HG03571 (cell line): ENCODE data around the gene TSSK6.

ENCODE experiments used
- ATAC-seq: cut with Tn5 transposase; IDR thresholded peaks from one replicate; pipeline ENCODE4 v1.9.1; 2021; ENCODE audit not compliant: unreplicated experiment

Gene TSSK6

DNA sequence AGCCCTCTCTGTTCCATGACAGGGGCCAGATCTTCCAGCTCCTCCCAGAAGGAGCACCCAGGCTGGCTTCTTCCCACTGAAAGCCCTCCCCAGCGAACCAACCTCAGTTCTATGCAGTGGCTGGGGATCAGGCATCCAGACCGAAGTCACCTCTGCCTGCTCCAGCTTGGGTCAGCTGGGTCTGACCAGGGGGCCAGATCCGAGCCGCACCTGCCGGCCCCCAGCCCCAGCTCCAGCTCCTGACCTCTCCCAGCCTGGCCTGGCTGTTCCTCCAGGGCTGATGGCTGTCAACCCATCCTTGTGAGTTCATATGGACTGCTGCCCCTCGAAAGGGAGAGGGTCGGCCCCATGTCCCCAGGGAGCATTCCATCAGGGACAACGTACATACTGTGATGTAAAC is 8.0 kb downstream of the TSSK6 start:
- no peak for ATAC-seq

DNA sequence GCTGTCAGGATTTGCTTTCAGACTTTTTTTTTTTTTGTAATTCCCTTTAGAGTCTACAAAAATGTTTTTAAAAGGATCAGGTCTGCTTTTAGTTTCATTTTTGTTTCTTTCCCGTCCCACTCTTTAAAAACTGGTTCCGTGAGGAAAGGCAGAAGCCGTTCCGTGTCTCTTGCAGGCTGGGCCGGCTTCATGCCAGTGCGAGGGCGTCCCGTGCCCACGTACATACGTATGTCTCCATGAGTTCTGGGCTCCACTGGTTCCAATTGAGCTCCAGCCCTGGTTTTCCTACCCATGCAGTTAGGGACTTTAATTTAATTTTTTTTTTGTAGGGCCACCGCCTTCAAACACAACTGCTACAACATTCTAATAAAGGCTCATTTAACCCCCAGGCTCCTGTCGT is 8.8 kb downstream of the TSSK6 start:
- ATAC-seq, result no peak

GRCh38 chr19:19505669-19506326 is 9.6 kb downstream of the TSSK6 start:
- no peak for ATAC-seq

DNA sequence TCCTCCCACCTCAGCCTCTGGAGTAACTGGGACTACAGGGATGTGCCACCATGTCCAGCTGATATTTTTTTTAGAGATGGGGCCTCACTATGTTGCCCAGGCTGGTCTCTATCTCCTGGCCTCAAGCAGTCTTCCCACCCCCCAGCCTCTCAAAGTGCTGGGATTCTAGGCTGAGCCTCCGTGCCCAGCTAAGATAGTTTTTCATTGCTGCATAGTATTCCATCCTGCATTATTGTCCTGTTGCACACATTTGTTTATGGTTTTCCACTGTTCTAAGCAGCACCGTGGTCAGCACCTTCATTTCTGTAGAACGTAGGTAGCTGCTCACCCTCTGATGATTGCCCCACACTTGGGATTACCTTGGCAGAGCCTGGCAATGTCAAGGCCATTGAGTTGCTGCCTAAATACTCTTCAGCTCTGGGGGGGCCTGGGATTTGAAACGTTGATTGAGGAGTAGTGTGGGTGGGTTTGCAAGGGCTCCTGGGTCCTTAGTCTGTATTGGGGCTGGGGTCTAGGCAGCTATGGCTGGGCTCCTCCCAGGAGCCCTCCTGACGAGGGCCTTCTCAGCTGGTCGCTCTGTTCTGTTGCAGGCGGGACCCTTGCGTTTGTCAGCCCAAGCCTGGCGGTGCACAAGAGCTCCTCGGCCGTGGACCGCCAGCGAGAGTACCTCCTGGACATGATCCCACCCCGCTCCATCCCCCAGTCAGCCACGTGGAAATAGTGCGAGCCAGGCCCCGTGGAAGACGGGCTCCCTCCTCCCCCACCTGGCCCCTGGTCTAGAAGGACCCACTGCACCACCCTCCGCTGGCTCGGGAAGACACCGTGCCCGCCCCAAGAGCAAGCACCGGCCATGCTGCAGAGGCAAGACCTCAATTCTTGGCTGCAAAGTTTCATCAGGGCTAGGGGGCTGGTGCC is 10.3 kb downstream of the TSSK6 start:
- ATAC-seq, result no peak

DNA sequence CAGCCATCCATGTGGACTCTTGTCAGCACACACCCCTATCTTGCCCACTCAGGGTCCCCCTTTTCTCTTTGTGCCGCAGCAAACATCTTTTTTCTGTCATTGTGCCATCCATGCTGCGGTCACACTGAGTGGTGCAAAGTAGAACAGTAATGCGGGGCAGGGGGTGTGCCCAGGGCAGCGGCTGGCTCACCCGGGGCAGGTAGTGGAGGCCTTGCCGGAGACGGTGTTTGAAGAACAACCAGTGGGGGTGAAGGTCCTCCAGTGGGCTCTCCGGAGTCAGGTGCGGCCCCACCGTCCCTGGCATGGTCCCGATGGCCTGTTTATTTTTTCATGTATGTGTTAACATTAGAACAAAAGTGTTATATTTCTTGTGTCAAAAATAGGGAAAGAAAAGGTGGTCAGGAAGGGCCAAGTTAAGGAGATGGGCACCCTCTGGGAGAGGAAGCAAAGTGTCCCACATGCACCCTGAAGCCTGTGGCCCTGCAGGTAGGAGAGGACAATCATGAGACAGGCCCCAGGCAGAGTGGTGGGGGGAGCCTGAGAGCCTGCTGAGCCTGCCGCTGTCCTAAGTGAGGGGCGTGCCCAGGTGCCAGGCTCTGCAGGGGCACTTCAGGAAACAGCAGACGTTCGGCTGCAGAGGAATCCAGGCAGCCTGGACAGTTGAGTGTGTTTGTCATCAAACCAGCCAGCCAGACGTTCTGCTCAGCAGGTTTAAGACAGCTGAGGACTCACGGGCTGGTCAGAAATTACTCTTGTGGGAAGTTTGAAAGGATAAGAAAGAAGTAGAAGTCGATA is 12.3 kb downstream of the TSSK6 start:
- no peak for ATAC-seq

DNA sequence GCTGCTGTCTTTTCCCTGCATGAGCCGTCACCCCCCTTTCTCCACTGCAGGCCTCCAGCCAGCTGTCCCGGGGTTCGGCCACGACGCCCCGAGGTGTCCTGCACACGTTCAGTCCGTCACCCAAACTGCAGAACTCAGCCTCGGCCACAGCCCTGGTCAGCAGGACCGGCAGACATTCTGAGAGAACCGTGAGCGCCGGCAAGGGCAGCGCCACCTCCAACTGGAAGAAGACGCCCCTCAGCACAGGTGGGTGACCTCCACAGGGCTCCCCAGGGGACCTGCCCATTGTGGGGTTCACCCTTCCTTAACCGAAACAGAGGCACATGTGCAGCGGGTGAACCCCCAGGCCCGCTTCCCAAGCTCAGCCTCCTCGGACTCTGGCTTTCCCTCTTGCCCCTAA is 13.1 kb downstream of the TSSK6 start:
- no peak for ATAC-seq

- ATAC-seq, result no peak
Observed at GRCh38 chr19:19501798-19502197, 13.6 kb downstream of the TSSK6 start.

DNA sequence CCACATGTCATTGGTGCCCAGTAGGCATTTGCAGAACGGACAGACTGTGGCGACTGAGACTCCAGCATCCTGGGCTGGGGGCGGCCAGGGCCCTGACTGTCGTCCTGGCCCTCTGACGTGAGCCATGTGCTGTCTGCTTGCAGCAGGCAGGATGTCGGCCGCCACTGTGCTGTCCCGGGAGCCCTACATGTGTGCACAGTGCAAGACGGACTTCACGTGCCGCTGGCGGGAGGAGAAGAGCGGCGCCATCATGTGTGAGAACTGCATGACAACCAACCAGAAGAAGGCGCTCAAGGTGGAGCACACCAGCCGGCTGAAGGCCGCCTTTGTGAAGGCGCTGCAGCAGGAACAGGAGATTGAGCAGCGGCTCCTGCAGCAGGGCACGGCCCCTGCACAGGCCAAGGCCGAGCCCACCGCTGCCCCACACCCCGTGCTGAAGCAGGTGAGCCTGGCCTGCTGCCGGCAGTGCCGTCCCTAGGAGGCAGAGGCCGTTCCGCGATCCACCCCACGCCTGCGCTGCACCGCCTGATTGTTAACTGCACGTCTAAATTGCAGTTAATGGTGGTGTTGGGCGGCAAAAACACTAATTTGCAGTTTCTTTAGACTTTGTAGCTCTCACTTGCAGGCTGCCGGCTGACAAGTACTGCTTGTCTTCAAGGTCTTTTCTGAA is 14.2 kb downstream of the TSSK6 start:
- no peak for ATAC-seq

- ATAC-seq, result no peak
Observed at GRCh38 chr19:19499272-19499995, 15.9 kb downstream of the TSSK6 start.

DNA sequence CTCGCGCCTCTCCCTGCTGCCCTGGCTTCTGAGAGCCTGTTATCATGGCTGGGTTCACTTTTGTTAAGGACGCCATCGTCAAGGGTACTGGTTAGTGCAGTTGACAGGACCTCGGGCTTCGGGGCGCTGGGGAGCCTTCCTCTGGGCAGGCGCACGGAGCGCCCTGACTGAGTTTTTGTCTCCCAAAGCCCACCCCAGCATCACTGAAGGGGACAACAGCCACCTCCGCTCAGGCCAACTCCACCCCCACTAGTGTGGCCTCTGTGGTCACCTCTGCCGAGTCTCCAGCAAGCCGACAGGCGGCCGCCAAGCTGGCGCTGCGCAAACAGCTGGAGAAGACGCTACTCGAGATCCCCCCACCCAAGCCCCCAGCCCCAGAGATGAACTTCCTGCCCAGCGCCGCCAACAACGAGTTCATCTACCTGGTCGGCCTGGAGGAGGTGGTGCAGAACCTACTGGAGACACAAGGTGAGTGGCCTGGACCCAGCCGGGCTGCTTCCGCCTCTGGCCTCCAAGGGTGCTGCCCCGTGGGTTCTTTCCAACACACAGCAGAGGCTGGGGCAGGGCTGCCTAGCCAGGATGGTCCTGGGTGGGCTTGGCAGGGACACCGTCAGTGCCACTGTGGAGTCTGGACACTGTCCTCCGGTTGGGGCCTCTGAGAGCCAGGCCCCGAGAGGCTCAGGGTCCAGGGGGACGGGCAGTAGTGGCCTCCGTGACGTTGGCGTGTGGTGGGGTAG is 16.9 kb downstream of the TSSK6 start:
- ATAC-seq, result no peak

DNA sequence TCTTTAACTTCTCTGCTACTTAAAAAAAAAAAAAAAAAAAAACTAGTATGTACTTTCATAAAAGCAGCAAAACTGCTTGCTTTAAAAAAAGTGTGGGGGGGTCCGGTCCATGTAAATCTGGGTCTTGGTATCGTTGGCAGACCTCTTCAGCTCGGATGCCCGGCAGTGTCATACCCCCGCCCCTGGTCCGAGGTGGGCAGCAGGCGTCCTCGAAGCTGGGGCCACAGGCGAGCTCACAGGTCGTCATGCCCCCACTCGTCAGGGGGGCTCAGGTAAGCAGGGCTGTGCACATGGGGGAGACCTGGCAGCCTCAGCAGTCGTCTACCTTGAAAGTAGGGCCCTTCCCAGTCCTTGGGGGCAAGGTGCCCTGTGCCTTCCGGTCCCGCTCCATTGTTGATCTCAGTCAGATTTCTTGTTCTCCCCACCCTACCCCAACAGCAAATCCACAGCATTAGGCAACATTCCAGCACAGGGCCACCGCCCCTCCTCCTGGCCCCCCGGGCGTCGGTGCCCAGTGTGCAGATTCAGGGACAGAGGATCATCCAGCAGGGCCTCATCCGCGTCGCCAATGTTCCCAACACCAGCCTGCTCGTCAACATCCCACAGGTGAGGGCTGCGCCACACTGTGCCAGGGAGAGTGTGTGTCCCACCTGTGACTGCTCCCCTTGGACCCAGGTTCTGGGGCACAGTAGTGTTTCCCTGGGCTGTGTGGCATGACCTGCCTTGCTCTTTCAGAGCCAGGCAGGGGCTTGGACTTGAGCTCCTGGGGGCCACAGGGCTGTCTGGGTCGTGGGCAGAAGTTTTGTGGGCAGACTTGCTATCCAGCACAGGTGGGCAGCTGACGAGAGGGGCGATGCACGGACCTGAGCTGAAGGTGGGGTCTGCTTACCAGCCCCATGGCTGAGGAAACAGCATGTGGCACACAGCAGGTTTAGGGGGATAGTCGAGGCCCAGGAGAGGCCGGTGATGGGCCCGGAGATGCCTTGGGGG is 19.4 kb downstream of the TSSK6 start:
- ATAC-seq, result no peak

GRCh38 chr19:19493841-19494546 is 21.4 kb downstream of the TSSK6 start:
- ATAC-seq, result no peak

GRCh38 chr19:19492026-19492610 is 23.2 kb downstream of the TSSK6 start:
- ATAC-seq, result no peak

DNA sequence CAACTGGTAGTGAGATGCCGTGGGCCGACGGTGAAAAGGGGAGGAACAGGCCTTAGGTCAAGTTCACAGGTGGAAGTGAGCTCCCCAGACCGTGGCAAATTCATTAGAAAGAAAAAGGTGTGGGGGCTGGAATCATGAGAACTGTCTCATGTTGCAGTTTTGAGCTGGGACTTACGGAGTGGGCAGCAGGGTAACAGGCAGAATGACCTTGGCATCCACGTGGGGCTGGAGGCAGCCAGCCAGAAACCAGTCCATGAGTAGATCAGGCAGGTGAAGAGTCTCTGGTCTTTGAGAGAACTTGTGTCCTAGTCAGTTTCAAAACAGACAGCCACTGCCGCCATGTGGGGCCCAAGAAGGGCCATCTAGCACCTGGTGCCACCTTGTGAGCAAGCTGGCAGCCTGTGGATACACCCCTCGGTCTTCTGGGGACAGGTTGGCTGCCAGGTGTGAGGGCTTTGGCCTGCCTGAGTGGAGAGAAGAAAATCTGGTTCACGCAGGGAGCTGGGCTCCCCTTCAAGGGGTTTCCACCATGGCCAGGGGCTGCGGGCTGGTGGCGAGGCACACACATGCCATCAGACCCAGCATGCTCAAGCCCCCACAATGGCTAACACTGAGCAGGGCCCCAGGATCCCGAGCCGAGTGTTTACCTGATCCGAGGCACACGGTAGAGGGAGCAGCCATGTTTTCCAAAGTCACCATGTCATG is 23.9 kb downstream of the TSSK6 start:
- no peak for ATAC-seq

DNA sequence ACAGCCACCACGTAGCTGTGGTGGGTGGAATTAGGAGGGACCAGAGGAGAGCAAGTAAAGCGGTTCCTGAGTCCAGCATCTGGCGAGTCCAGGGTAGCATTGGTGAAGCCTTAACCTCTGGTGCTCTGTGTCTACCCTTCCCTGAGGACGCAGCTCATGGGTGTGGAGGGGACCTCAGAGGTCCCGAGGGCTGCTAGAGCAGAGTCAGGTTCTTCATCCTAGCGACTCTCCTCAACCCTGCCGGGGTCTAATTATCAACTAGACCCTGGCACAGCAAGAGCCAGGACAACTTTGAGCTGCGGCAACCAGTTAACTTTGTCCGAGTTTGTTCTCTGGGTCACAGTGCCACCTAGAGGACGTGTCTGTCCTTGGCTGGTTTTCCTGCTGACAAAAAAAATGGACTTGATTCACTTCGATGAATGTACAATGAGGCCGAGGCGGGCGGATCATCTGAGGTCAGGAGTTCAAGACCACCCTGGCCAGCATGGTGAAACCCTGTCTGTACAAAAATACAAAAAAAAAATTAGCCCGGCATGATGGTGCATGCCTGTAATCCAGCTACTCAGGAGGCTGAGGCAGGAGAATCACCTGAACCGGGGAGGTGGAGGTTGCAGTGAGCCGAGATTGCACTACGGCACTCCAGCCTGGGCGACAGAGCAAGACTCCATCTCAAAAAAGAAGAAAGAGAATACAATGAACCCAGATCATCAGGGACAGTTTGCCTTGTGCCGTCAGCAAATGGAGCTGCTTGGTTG is 25.0 kb downstream of the TSSK6 start:
- no peak for ATAC-seq

DNA sequence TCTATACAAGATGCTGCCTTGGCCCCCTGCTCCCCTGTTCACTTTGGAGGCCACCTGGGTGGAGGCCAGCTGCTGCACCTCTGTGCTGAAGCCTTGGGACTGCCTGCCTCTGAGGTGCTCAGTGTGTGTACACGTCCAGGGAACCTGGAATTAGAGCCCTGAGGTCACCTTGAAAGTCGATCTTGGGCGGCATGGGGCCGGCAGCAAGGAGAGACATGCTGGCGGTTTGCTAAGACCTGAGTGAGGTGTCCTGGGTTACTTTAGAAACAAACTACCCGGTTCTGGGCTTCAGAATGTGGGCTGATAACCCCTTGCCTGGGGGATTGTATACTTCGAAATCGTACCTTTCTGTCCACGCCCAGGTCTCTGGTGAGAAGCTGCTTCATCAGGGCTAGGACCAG is 25.5 kb downstream of the TSSK6 start:
- no peak for ATAC-seq
